AG10803 (cell line): ENCODE data around the gene WDR45B.

Source experiments
- DNase-seq: peaks from one replicate; pipeline ENCODE4 v3.0.0; 2010; ENCODE audit warnings: low read depth
- H3K4me3 ChIP-seq: 2 replicates; pipeline ENCODE4 v1.5.1; 2011; ENCODE audit warnings: mild to moderate bottlenecking, low read length, control low read depth
- TF ChIP-seq, protein P1 (sequence below): conservative IDR thresholded peaks from 2 replicates; pipeline ENCODE4 v1.5.1; 2011; ENCODE audit warnings: mild to moderate bottlenecking, low read length, control low read depth, inconsistent platforms

The WDR45B gene

DNA sequence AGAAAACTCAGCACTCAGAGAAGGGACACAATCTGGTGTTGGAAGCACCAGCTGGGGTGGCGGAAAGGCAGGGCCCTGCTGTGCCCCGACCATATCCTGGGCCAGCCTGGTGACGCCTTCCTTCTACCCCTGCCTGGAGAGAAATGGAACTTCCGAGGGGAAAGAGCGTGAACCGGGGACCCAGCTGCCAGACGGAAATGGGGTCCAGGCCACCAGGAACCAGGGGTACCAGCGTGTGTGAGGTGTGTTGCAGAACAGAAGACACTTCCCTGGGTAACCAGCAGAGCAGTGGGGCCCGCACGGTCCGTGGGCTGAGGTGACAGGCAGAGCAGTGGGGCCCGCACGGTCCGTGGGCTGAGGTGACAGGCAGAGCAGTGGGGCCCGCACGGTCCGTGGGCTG lies 43.5 kb upstream of the WDR45B start:
- no peak for DNase-seq
- no peak overlapping the region for H3K4me3 ChIP-seq
- TF ChIP-seq, protein P1, sequence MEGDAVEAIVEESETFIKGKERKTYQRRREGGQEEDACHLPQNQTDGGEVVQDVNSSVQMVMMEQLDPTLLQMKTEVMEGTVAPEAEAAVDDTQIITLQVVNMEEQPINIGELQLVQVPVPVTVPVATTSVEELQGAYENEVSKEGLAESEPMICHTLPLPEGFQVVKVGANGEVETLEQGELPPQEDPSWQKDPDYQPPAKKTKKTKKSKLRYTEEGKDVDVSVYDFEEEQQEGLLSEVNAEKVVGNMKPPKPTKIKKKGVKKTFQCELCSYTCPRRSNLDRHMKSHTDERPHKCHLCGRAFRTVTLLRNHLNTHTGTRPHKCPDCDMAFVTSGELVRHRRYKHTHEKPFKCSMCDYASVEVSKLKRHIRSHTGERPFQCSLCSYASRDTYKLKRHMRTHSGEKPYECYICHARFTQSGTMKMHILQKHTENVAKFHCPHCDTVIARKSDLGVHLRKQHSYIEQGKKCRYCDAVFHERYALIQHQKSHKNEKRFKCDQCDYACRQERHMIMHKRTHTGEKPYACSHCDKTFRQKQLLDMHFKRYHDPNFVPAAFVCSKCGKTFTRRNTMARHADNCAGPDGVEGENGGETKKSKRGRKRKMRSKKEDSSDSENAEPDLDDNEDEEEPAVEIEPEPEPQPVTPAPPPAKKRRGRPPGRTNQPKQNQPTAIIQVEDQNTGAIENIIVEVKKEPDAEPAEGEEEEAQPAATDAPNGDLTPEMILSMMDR, result no peak

DNA sequence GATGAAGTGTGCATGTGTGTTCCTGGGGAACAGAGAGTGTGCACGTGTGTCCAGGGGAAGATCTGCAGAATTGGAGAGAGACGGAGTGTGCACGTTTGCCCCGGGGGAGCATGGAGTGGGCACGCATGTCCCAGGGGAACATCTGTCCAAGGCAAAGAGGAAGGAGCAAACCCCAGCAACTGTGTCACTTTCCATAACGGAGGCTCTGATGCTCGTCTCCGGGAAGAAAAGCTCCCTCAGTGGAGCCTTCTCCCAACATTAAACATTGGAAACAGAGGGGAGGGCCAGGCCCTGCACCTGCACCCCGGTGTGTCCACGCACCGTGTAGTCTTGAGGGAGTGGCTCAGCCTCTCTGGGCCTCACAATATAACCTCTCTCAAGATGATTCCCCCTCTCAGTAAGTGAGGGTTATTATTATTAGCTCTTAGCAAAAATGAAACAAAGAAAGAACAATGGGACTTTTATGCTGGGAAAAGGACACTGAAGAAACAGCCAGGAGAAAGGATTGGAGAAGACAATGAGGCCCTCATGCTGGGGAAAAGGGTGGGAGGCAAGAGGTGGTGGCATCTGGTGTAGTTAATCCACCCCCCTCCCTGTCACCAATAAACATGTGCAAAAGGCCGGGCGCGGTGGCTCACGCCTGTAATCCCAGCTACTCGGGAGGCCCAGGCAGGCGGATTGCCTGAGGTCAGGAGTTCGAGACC lies 42.7 kb upstream of the WDR45B start:
- H3K4me3 ChIP-seq, result no peak overlapping the region
- TF ChIP-seq, protein P1, result no peak
- DNase-seq, result no peak

DNA sequence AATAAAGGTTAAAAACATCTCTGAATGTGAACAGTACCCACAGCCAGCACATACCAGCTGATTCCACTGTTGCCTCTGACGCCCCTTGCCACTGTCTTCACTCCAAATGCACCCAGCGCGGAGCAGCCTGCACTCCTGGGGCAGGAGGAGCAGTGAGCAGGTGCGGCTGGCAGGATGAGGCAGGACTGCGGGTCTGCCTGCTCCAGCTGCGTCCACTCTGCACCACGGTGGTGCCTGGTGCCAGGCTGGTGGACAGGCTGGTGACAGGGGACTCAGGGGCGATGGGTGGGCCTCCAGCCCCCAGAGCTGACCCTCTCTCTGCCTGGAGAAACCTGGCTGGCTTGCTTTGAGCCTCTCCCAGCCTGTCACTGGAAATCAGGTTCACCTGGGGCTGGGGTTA lies 40.8 kb upstream of the WDR45B start:
- no peak for DNase-seq
- H3K4me3 ChIP-seq, result no peak overlapping the region
- TF ChIP-seq, protein P1, result no peak

DNA sequence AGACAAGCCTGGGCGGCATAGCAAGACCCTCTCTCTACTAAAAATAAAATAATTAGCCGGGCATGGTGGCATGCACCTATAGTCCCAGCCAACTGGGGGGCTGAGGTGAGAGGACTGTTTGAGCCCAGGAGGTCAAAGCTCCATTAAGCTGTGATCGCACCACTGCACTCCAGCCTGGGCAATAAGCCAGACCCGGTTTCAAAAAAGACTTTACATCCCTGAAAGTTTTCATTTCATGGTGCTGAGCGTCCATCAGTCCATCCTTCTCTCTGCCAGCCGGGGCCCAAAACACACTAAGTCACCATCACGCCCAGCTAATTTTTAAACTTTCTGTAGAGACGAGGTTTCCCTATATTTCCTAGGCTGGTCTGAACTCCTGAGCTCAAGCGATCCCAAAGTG lies 39.6 kb upstream of the WDR45B start:
- DNase-seq, result no peak
- TF ChIP-seq, protein P1, result no peak
- no peak overlapping the region for H3K4me3 ChIP-seq

DNA sequence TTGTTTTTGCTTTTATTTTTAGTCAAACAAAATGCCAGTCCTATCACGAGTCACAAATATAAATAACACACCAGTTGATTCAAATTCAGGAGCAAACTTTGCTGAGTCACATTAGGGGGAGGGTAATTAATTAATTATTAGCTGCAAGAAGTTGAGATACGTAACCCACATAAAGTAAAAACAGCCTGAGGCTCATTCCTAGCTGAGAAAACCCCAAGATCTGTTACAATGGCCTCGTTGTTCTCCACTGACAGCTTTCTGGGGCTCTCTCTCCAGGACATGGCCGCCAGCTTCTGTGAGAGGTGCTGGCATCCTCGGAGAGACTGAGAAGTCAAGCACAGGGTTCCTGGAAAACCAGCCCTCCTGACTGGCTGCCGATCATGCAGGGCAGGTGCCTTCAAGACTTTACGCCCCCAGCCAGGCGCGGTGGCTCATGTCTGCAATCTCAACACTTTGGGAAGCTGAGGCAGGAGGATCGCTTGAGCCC lies 39.2 kb upstream of the WDR45B start:
- TF ChIP-seq, protein P1, result no peak
- H3K4me3 ChIP-seq, result no peak overlapping the region
- DNase-seq, result no peak

DNA sequence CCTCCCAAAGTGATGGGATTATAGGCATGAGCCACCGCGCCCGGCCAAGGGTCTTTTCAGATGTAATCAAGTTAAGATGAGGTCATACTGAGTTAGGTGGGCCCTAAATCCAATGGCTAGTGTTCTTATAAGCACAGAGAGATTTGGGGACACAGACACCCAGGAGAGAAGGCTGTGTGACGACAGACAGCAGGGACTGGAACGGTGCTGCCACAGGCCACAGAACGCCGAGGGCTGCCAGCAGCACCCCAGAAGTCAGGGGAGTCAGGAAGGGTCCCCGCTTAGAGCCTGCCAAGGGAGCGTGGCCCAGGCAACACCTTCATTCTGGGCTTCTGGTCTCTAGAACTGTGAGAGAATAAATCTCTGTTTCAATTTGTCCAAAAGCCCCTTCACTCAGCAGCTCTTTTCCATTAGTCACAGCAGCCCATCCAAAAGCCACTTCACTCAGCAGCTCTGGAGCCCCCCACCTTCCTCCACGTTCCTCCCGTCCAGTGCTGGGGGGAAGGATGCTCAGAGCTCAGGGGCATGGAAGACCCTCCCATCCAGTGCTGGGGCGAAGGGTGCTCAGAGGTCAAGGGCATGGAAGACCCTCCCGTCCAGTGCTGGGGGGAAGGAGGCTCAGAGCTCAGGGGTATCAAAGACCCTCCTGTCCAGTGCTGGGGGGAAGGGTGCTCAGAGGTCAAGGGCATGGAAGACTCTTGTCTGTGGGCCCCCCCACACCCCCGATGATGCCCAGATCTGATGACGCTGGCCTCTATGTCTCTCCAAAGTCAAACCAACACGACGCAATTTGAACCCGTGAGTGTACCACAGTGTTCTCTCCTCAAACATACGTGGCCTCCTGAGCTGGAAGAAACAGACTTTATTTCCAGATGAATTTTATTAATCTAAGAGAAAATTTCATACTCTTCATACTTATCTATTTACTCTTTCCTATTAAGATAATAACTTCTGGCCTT lies 38.4 kb upstream of the WDR45B start:
- DNase-seq, result no peak
- TF ChIP-seq, protein P1, result no peak
- no peak overlapping the region for H3K4me3 ChIP-seq
